Rectal smooth muscle tissue (tissue), 1 donor: Measurements from ENCODE around the gene CD40.

ENCODE experiments used
- H3K27ac ChIP-seq: one replicate; pipeline ENCODE4 v1.7.0; 2013; ENCODE audit warnings: low read depth, low read length, inconsistent platforms
- H3K27me3 ChIP-seq: one replicate; pipeline ENCODE4 v1.7.0; 2013; ENCODE audit warnings: low read length; ENCODE audit not compliant: control insufficient read depth, insufficient read depth
- H3K36me3 ChIP-seq: one replicate; pipeline ENCODE4 v1.7.0; 2013; ENCODE audit warnings: low read length; ENCODE audit not compliant: control insufficient read depth, insufficient read depth
- H3K4me1 ChIP-seq: one replicate; pipeline ENCODE4 v1.7.0; 2013; ENCODE audit warnings: low read length; ENCODE audit not compliant: control insufficient read depth, insufficient read depth
- H3K4me3 ChIP-seq: one replicate; pipeline ENCODE4 v1.7.0; 2013; ENCODE audit warnings: low read length
- H3K9ac ChIP-seq: one replicate; pipeline ENCODE4 v1.7.0; 2013; ENCODE audit warnings: low read length

CD40 gene

GRCh38 chr20:46161921-46162320, 43.8 kb downstream of the CD40 start:
- Histone ChIP-seq H3K36me3 (no peaks in the 10 kb centered on the region), H3K27me3 (peaks cover 5% of the 10 kb centered on the region)

GRCh38 chr20:46164254-46164653, 46.1 kb downstream of the CD40 start:
- no peak overlapping the region for H3K4me3 ChIP-seq

More at GRCh38 chr20:46161921-46162320, 43.8 kb downstream of the CD40 start:
- Histone ChIP-seq H3K4me3 (no peak overlapping the region), H3K27ac (no peak overlapping the region), H3K9ac (no peak overlapping the region), H3K4me1 (no peaks in the 10 kb centered on the region)

GRCh38 chr20:46167080-46167479, 49.0 kb downstream of the CD40 start:
- Histone ChIP-seq H3K9ac (no peak overlapping the region), H3K27me3 (peaks cover 7% of the 10 kb centered on the region), H3K4me3 (no peak overlapping the region), H3K27ac (no peak overlapping the region), H3K4me1 (no peaks in the 10 kb centered on the region), H3K36me3 (no peaks in the 10 kb centered on the region)

More at GRCh38 chr20:46164254-46164653, 46.1 kb downstream of the CD40 start:
- no peaks in the 10 kb centered on the region for H3K27me3 ChIP-seq
- H3K4me1 ChIP-seq: no peaks in the 10 kb centered on the region
- no peaks in the 10 kb centered on the region for H3K36me3 ChIP-seq
- H3K27ac ChIP-seq: no peak overlapping the region
- H3K9ac ChIP-seq: no peak overlapping the region

- Histone ChIP-seq H3K27me3 (peaks cover 14% of the 10 kb centered on the region), H3K9ac (no peak overlapping the region), H3K4me3 (no peak overlapping the region), H3K36me3 (no peaks in the 10 kb centered on the region), H3K27ac (no peak overlapping the region), H3K4me1 (no peaks in the 10 kb centered on the region)
Observed at GRCh38 chr20:46168438-46168837, 50.3 kb downstream of the CD40 start.

GRCh38 chr20:46169245-46170171, 51.4 kb downstream of the CD40 start:
- Histone ChIP-seq H3K9ac (no peak overlapping the region), H3K36me3 (no peaks in the 10 kb centered on the region), H3K4me3 (no peak overlapping the region), H3K27me3 (peaks cover 21% of the 10 kb centered on the region), H3K27ac (no peak overlapping the region), H3K4me1 (no peaks in the 10 kb centered on the region)

- Histone ChIP-seq H3K36me3 (no peaks in the 10 kb centered on the region), H3K4me3 (no peak overlapping the region), H3K9ac (no peak overlapping the region), H3K27ac (no peak overlapping the region), H3K27me3 (peaks cover 21% of the 10 kb centered on the region), H3K4me1 (no peaks in the 10 kb centered on the region)
Observed at GRCh38 chr20:46171476-46171875, 53.4 kb downstream of the CD40 start.

DNA sequence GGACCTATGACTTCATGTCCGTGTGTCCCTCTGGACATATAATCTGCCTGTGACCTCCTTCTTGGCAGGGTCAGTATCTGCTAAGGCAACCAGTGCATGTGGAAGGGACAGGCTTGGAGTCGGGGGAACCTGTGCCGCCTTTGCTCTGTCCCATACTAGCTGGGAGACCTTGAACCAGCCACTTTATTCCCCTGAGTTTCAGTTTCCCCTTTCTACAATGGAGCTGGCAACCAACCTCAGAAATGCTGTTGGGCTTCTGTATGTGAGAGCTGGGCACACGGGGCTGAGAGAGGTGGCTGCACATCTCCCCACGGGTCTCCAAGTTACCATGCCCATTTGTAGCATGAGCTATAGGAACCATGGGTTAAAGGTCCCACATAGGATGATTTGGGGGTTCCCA, 53.8 kb downstream of the CD40 start:
- H3K36me3 ChIP-seq: no peaks in the 10 kb centered on the region
- H3K9ac ChIP-seq: no peak overlapping the region
- H3K27ac ChIP-seq: no peak overlapping the region
- H3K4me3 ChIP-seq: no peak overlapping the region
- H3K27me3 ChIP-seq: peaks cover 21% of the 10 kb centered on the region
- no peaks in the 10 kb centered on the region for H3K4me1 ChIP-seq

DNA sequence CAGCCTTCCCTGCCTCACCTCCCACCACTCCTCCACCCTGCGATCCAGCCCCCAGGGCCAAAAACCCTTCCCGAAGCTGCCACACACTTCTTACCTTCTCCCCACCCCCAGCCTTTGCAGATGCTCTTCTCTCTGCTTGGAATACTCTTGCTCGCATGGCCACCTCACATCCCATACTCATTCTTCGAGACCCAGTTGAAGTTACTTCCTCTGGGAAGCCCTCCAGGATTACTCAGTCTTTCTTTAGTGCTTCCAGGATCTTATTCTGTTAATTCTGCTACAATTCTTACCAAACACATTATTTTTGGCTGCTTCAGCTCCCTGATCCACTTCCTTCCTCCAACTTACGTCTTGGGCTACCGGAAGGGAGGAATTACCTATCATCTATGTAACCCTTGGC, 54.3 kb downstream of the CD40 start:
- Histone ChIP-seq H3K27ac (no peak overlapping the region), H3K36me3 (no peaks in the 10 kb centered on the region), H3K4me1 (no peaks in the 10 kb centered on the region), H3K4me3 (no peak overlapping the region), H3K27me3 (peaks cover 21% of the 10 kb centered on the region), H3K9ac (no peak overlapping the region)

GRCh38 chr20:46172961-46173536, 54.9 kb downstream of the CD40 start:
- Histone ChIP-seq H3K27ac (no peak overlapping the region), H3K4me3 (no peak overlapping the region), H3K9ac (no peak overlapping the region), H3K27me3 (peaks cover 21% of the 10 kb centered on the region), H3K36me3 (no peaks in the 10 kb centered on the region), H3K4me1 (no peaks in the 10 kb centered on the region)

- Histone ChIP-seq H3K9ac (no peak overlapping the region), H3K4me1 (no peaks in the 10 kb centered on the region), H3K4me3 (no peak overlapping the region), H3K36me3 (no peaks in the 10 kb centered on the region), H3K27ac (no peak overlapping the region), H3K27me3 (peaks cover 24% of the 10 kb centered on the region)
Observed at GRCh38 chr20:46173652-46174468, 55.7 kb downstream of the CD40 start.

- Histone ChIP-seq H3K4me1 (no peaks in the 10 kb centered on the region), H3K27ac (no peak overlapping the region), H3K27me3 (peaks cover 22% of the 10 kb centered on the region), H3K36me3 (no peaks in the 10 kb centered on the region), H3K4me3 (no peak overlapping the region), H3K9ac (no peak overlapping the region)
Observed at GRCh38 chr20:46174469-46175126, 56.5 kb downstream of the CD40 start.

DNA sequence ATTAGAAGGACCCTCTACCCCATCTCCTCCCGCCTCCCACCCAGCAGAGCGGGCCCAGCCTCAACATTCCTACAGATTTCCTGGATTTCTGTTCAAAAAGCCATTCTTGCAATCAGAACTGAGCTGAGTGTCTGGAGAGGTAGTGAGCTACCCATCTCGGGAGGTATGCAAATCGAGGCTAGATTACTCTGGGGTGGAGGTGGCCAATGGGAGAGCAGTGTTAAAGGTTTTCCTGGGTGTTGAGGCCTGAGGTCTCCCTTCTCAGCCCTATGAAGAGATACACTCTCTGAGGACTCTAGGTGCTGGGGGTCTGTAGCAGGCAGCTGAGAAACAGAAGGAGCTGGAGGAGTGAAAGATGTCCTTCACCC, 57.0 kb downstream of the CD40 start:
- Histone ChIP-seq H3K4me3 (no peak overlapping the region), H3K36me3 (no peaks in the 10 kb centered on the region), H3K27ac (no peak overlapping the region), H3K9ac (no peak overlapping the region), H3K27me3 (peaks cover 21% of the 10 kb centered on the region), H3K4me1 (no peaks in the 10 kb centered on the region)
